ENCODE measurements around the gene CDY1.
"Not testable (repeated sequence)": the region's sequence is repeated elsewhere in the genome, so short reads cannot be mapped to it uniquely, and the experiment has no call there.

Gene CDY1

DNA sequence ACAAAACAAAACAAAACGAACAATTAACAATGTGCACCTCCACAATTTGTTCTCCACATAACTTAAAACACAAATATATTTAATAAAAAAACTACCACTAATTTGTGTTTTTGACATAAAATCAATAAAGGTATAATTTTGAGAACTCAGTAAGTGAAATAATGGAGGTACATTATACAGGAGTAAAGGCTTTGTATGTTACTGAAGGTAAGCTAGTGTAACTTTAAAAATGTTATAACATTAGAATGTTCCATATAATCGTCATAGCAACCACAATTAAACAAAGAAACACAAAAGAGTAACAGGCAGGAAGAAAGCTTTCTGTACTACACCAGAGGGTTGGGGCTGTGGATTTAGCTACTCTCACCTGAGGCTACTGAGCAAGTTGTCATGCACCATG is at the start of gene CDY1:
Gene CDY1 (plus strand): TSS at position 301 of the 400 bp plus-strand sequence. CDS start 326 bp downstream, outside the sequence.
- not testable (repeated sequence) for DNase-seq

- not testable (repeated sequence) for DNase-seq
Measured at GRCh38 chrY:25593336-25593735, 28.6 kb upstream of the CDY1 start.

- DNase-seq = not testable (repeated sequence)
Measured at GRCh38 chrY:25620209-25620608, 1.7 kb upstream of the CDY1 start.

DNA sequence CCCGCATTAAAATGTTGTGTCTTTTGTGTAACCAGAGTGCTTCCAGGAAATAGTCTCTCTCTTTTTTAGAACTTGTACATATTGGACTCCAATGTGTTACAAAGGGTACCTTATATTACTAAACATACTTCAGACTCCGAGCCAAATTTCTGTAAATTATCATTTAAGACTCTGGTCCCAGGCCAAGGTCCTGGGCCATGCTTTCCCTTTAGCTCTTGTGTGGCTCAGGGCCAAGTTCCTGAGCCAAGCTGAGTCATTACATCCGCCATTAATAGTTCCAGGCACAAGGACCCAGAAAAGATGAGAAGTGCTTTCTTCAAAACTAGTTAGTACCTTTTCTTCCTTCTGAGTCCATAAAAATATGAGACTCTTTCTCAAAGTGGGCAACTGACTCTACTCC is 4.6 kb downstream of the CDY1 start:
- DNase-seq = not testable (repeated sequence)

- not testable (repeated sequence) for DNase-seq
Measured at GRCh38 chrY:25630383-25631112, 8.6 kb downstream of the CDY1 start.

GRCh38 chrY:25639852-25640251 is 17.9 kb downstream of the CDY1 start:
- DNase-seq = not testable (repeated sequence)

- not testable (repeated sequence) for DNase-seq
Measured at GRCh38 chrY:25643024-25643915, 21.4 kb downstream of the CDY1 start.
